K562 (cell line): ENCODE results near the gene PRSS50. TPM values are rescaled to one million over a fixed set of nuclear protein-coding genes. Genes with fewer than 3 reads are reported as not detected.
A peak's percentile ranks its signal among the peaks of the same experiment; 100 is the strongest.

ENCODE experiments used
- ATAC-seq: fragments of 200-7000 bp; cut with Tn5 transposase; 3 replicates; pipeline ENCODE4 v1.9.1; 2020; ENCODE audit warnings: moderate library complexity
- Bru-seq: library from RNA; stranded (reverse); fragments of 400-500 nt; gene quantifications from one replicate; lab custom pipeline; 2021; lab: Mats Ljungman, UMichigan
- BruChase-seq, 2 experiments: library from RNA; stranded (reverse); fragments of 400-500 nt; gene quantifications; one replicate each; lab custom pipeline; 2021; lab: Mats Ljungman, UMichigan
- BruUV-seq: library from RNA; stranded (reverse); fragments of 400-500 nt; replicated peaks from 2 replicates; lab custom pipeline; 2021; lab: Mats Ljungman, UMichigan
- CTCF ChIA-PET: fragments of 300-600 bp; formaldehyde crosslinking; extraction: SDS; loops from one replicate; lab custom pipeline; 2021; ENCODE audit warnings: low intra/inter-chr PET ratio; lab: Yijun Ruan, JAX
- POLR2A ChIA-PET: fragments of 300-600, 350-650 bp; sonication (Branson Sonifier 250); formaldehyde crosslinking; extraction: SDS; loops from one replicate; lab custom pipeline; 2021; ENCODE audit warnings: antibody characterized with exemption, inconsistent platforms; lab: Yijun Ruan, JAX
- DNase-seq, 4 experiments: peaks; one replicate each; pipeline versions ENCODE4 v3.0.0 to v3.0.0-alpha.2; 2011 to 2018; ENCODE audit warnings: low spot score in 3 of 4, mixed read lengths in 3 of 4; ENCODE audit errors: extremely low read depth in 1 of 4
- FAIRE-seq: peaks from 2 replicates; lab custom pipeline; 2011; peaks lifted over from hg19 to GRCh38; lab: Jason Lieb, UNC
- H2AFZ ChIP-seq: 2 replicates; pipeline ENCODE4 v1.6.0; 2011; ENCODE audit warnings: low read depth, low read length, control low read depth, inconsistent platforms
- H3K27ac ChIP-seq: fragments of 200-600 bp; 3 replicates; pipeline ENCODE4 v1.8.0; 2011; ENCODE audit warnings: low read depth, mild to moderate bottlenecking, control low read depth, inconsistent platforms, low read length, moderate library complexity, mixed read lengths; ENCODE audit errors: extremely low read depth
- H3K27me3 ChIP-seq, 2 experiments: fragments of 300-600 bp in 1 of 2; 2 replicates in 1 of 2; 3 replicates in 1 of 2; pipeline versions ENCODE4 v1.6.0 to v1.8.0; 2011; ENCODE audit warnings: inconsistent platforms in 2 of 2, low read length in 2 of 2, mild to moderate bottlenecking in 1 of 2, mixed read lengths in 1 of 2, moderate library complexity in 1 of 2; ENCODE audit not compliant: control insufficient read depth in 2 of 2, insufficient read depth in 2 of 2
- H3K36me3 ChIP-seq: fragments of 300-600 bp; 3 replicates; pipeline ENCODE4 v1.8.0; 2011; ENCODE audit warnings: mild to moderate bottlenecking, low read length, inconsistent platforms; ENCODE audit not compliant: control insufficient read depth, insufficient read depth
- H3K4me1 ChIP-seq, 2 experiments: fragments of 200-600 bp in 1 of 2; replicated peaks in 1 of 2; 2 replicates in 1 of 2; 3 replicates in 1 of 2; pipeline versions ENCODE4 v1.5.1 to v1.8.0; 2011; ENCODE audit warnings: inconsistent platforms in 2 of 2, low read length in 2 of 2, mild to moderate bottlenecking in 1 of 2, mixed read lengths in 1 of 2, moderate library complexity in 1 of 2; ENCODE audit not compliant: control insufficient read depth in 2 of 2, insufficient read depth in 2 of 2
- H3K4me2 ChIP-seq: 2 replicates; pipeline ENCODE4 v1.6.1; 2011; ENCODE audit warnings: low read length, control low read depth, inconsistent platforms, mixed read lengths; ENCODE audit not compliant: insufficient read depth
- H3K4me3 ChIP-seq: fragments of 200-600 bp; sonication (generic), shearing (Covaris generic); 2 replicates; pipeline ENCODE4 v1.5.1; 2016; ENCODE audit warnings: control low read depth, inconsistent platforms
- H3K79me2 ChIP-seq: fragments of 200-600 bp; 3 replicates; pipeline ENCODE4 v1.8.0; 2011; ENCODE audit warnings: low read length, inconsistent platforms; ENCODE audit not compliant: control insufficient read depth, insufficient read depth
- H3K9ac ChIP-seq, 2 experiments: 2 replicates each; pipeline versions ENCODE4 v1.6.0 to v1.6.1; 2011; ENCODE audit warnings: low read depth in 2 of 2, low read length in 2 of 2, control low read depth in 1 of 2, inconsistent platforms in 1 of 2, mild to moderate bottlenecking in 1 of 2, mixed read lengths in 1 of 2; ENCODE audit not compliant: insufficient read depth in 1 of 2
- H3K9me1 ChIP-seq: one replicate; pipeline ENCODE4 v1.6.0; 2011; ENCODE audit warnings: inconsistent platforms, mild to moderate bottlenecking, low read length, moderate library complexity; ENCODE audit not compliant: control insufficient read depth, insufficient read depth
- H3K9me3 ChIP-seq: replicated peaks from 2 replicates; pipeline ENCODE4 v1.5.1; 2011; ENCODE audit warnings: low read depth, low read length, inconsistent platforms; ENCODE audit not compliant: control insufficient read depth, insufficient read depth
- H4K20me1 ChIP-seq: replicated peaks from 2 replicates; pipeline ENCODE4 v1.6.1; 2011; ENCODE audit warnings: low read length, inconsistent platforms, mixed read lengths; ENCODE audit not compliant: control insufficient read depth, insufficient read depth
- CTCFL ChIP-seq: IDR thresholded peaks from 2 replicates; pipeline ENCODE4 v1.6.1; 2011; ENCODE audit warnings: borderline replicate concordance, low read depth, mild to moderate bottlenecking, moderate library complexity, low read length; ENCODE audit not compliant: insufficient read depth, poor library complexity, severe bottlenecking
- DPF2 ChIP-seq: fragments of 450-650 bp; IDR thresholded peaks from 2 replicates; pipeline ENCODE4 v1.6.1; 2016
- ESRRA ChIP-seq: fragments of 450-650 bp; IDR thresholded peaks from 2 replicates; pipeline ENCODE4 v1.6.1; 2014; ENCODE audit warnings: low read depth, mild to moderate bottlenecking, moderate library complexity, borderline replicate concordance
- HCFC1 ChIP-seq: IDR thresholded peaks from 2 replicates; pipeline ENCODE4 v1.6.1; 2012; ENCODE audit warnings: low read depth, low read length, improper control_type of control experiment
- LCOR ChIP-seq: sonication (generic); formaldehyde crosslinking; IDR thresholded peaks from 2 replicates; pipeline ENCODE4 v1.8.0; 2022; ENCODE audit warnings: mild to moderate bottlenecking, missing genetic modification reagents
- MAZ ChIP-seq, 2 experiments: fragments of 450-650 bp in 1 of 2; sonication (generic) in 1 of 2; formaldehyde crosslinking; IDR thresholded peaks in 1 of 2; conservative IDR thresholded peaks in 1 of 2; 2 replicates each; pipeline versions ENCODE4 v1.4.0 to v1.5.0; 2020; ENCODE audit warnings: mild to moderate bottlenecking in 1 of 2, missing genetic modification reagents in 1 of 2
- NBN ChIP-seq: fragments of 450-650 bp; IDR thresholded peaks from 2 replicates; pipeline ENCODE4 v1.6.1; 2016; ENCODE audit warnings: low read depth, mild to moderate bottlenecking
- RB1 ChIP-seq: fragments of 450-650 bp; IDR thresholded peaks from 2 replicates; pipeline ENCODE4 v1.6.1; 2017; ENCODE audit warnings: low read depth, mild to moderate bottlenecking
- SMAD4 ChIP-seq: fragments of 250-450 bp; sonication (Bioruptor Pico); conservative IDR thresholded peaks from 2 replicates; pipeline ENCODE4 v1.8.0; 2021; ENCODE audit warnings: inconsistent platforms, mild to moderate bottlenecking, moderate library complexity
- SPI1 ChIP-seq: IDR thresholded peaks from 2 replicates; pipeline ENCODE4 v1.6.1; 2011; ENCODE audit warnings: low read depth, low read length, control low read depth, borderline replicate concordance
- STAG1 ChIP-seq: sonication (generic); formaldehyde crosslinking; IDR thresholded peaks from 2 replicates; pipeline ENCODE4 v1.5.0; 2020; ENCODE audit warnings: missing genetic modification reagents, borderline replicate concordance
- VEZF1 ChIP-seq: fragments of 200-800 bp; sonication (Bioruptor generic); IDR thresholded peaks from 2 replicates; pipeline ENCODE4 v1.6.1; 2017; ENCODE audit warnings: missing genetic modification characterization, missing compliant biosample characterization
- ZNF175 ChIP-seq: fragments of 200-800 bp; sonication (Bioruptor generic); IDR thresholded peaks from 2 replicates; pipeline ENCODE4 v1.6.1; 2016; ENCODE audit warnings: low read depth, mild to moderate bottlenecking, missing genetic modification characterization, missing compliant biosample characterization
- WGBS: fragments of 100-300 bp; shearing (Covaris generic); methylation state at CpG from one replicate; pipeline ENCODE4 v1.1.6; 2016; ENCODE audit warnings: low coverage, mixed read lengths; ENCODE audit not compliant: insufficient coverage; ENCODE audit errors: missing lambda C conversion rate; 5-methylcytosine and 5-hydroxymethylcytosine counted together
- in situ Hi-C: fragments of 300-500 bp; cut with MboI; formaldehyde crosslinking; loops from 4 replicates; pipeline ENCODE4 v1.15.0; 2018; ENCODE audit warnings: inconsistent platforms, mixed read lengths
- intact Hi-C: fragments of 100-400 bp; cut with micrococcal nuclease; formaldehyde crosslinking; loops from 2 replicates; pipeline ENCODE4 v1.14.2; 2022
- long read RNA-seq, 3 experiments: library from polyadenylated mRNA in 2 of 3; library from RNA in 1 of 3; unstranded in 2 of 3; stranded (forward) in 1 of 3; transcript quantifications; one replicate each; pipeline ENCODE4 v2.0.0, GENCODE V29; 2019 to 2022
- polyA minus RNA-seq, 3 experiments: library from RNA; depleted of rRNA, polyadenylated mRNA; stranded (reverse); fragments of >200 nt; gene quantifications; 2 replicates each; pipeline ENCODE4 v1.2.3, GENCODE V29; 2011
- polyA plus RNA-seq, 8 experiments: library from polyadenylated mRNA; depleted of rRNA in 4 of 8; stranded (reverse) in 5 of 8; unstranded in 3 of 8; fragments of >200 nt; fragmentation: Nextera tagmentation in 2 of 8; fragmentation: Illumina TruSeq in 1 of 8; extraction: Ambion mirVana in 2 of 8; extraction: Trizol in 1 of 8; gene quantifications; 2 replicates each; pipeline versions ENCODE4 v1.2.1 to v1.2.3, GENCODE V29; 2011 to 2014; ENCODE audit warnings: inconsistent platforms in 1 of 8, missing spikeins in 1 of 8
- total RNA-seq, 7 experiments: library from RNA; depleted of rRNA in 6 of 7; stranded (reverse); fragments of >200 nt in 6 of 7; fragmentation: Illumina TruSeq in 2 of 7; extraction: Trizol in 2 of 7; gene quantifications; 2 replicates each; pipeline versions ENCODE4 v1.2.1 to v1.2.3, GENCODE V29; 2011 to 2021; ENCODE audit warnings: low replicate concordance in 1 of 7

The PRSS50 gene
- total RNA-seq (2011; cell fraction: chromatin; rRNA removed; ENCODE audit: low replicate concordance), result not detected in 2 replicates
- 0.17 TPM in 1 of 2 replicates, not detected in the other for total RNA-seq (2011; cell fraction: nucleolus; rRNA removed)
- total RNA-seq (2011; cell fraction: nucleoplasm; rRNA removed), result not detected in 2 replicates
- total RNA-seq (2014; rRNA removed) (not detected in 2 replicates), total RNA-seq (2014; rRNA removed; fragmentation: Illumina TruSeq; extraction: Trizol) (not detected in 2 replicates), total RNA-seq (2015; rRNA removed; fragmentation: Illumina TruSeq; extraction: Trizol) (not detected in 2 replicates), total RNA-seq (2021) (not detected in 2 replicates), polyA plus RNA-seq (2011; rRNA removed) (not detected in 2 replicates), polyA plus RNA-seq (2014; fragmentation: Illumina TruSeq; extraction: Trizol) (not detected in 2 replicates), polyA plus RNA-seq (2014; fragmentation: Nextera tagmentation; extraction: Ambion mirVana) (under 1 TPM in 1 of 2 experiments, not detected in 1; 0.01 TPM), polyA plus RNA-seq (2014; rRNA removed) (not detected in 2 replicates), polyA minus RNA-seq (2011; rRNA and poly(A)+ RNA removed) (not detected in 2 replicates), Bru-seq, nascent RNA (percentile 17 among the genes with signal in this experiment), BruChase-seq, experiment 1, labeled RNA remaining after a 2-hour chase (percentile 10 among the genes with signal in this experiment), BruChase-seq, experiment 2, labeled RNA remaining after a 6-hour chase (not detected)
- polyA plus RNA-seq (2011; cell fraction: cytosol; rRNA removed), result not detected in 2 replicates
- polyA plus RNA-seq (2011; cell fraction: nucleus; rRNA removed), result 0.07 TPM in 1 of 2 replicates, not detected in the other
- polyA plus RNA-seq (2012), result 0.03 TPM in 1 of 2 replicates, not detected in the other
- not detected in 2 replicates for polyA minus RNA-seq (2011; cell fraction: cytosol; rRNA and poly(A)+ RNA removed)
- not detected in 2 replicates for polyA minus RNA-seq (2011; cell fraction: nucleus; rRNA and poly(A)+ RNA removed)
- long read RNA-seq, experiment 1, result 0 reads
- long read RNA-seq, experiment 2, result 0 reads
- long read RNA-seq, experiment 3, result 0 reads

- H3K9ac ChIP-seq, result no peak within 1 kb of the TSS
- ATAC-seq (peak; percentile 98), DNase-seq (peak; percentile 62 to 93 (median 87)), FAIRE-seq (peak; percentile 29)
- ChIA-PET POLR2A (interaction anchor here (0.7 kb wide), 1 partner anchor 33 kb away, joined by 3 read pairs; no protein-coding TSS in a partner anchor), CTCF (interaction anchor here (0.6 kb wide), 1 partner anchor 229 kb away, joined by 3 read pairs; no protein-coding TSS in a partner anchor)
- H2AFZ ChIP-seq, result no peak within 1 kb of the TSS
- H3K9me1 ChIP-seq, result no peaks in the 10 kb centered on the region
- H3K27ac ChIP-seq, result no peak within 1 kb of the TSS
- H3K4me2 ChIP-seq, result no peak within 1 kb of the TSS
- WGBS, result 37% methylated on average over 51 of the region's 61 CpGs
- H3K4me3 ChIP-seq, result no peak within 1 kb of the TSS
- H3K9me3 ChIP-seq, result no peaks in the 10 kb centered on the region
- peaks cover 8% of the 10 kb centered on the region; the same call in 1 of the 2 replicates for H4K20me1 ChIP-seq
- H3K36me3 ChIP-seq, result no peaks in the 10 kb centered on the region
- in situ Hi-C loops, result loop anchor here (5.0 to 10.0 kb wide), 2 partner anchors 180 to 637 kb away; no protein-coding TSS in a partner anchor
- intact Hi-C loops, result no loop called here
- no TSS peak for BruUV-seq
- peaks cover 15 to 66% of the 10 kb centered on the region in 2 experiments for H3K27me3 ChIP-seq
- peaks cover 0 to 10% of the 10 kb centered on the region in 2 experiments; a peak in 1 of 5 replicates for H3K4me1 ChIP-seq
- no peaks in the 10 kb centered on the region for H3K79me2 ChIP-seq
- TF ChIP-seq STAG1 (CRISPR knock-in tag) (no peak), ZNF175 (CRISPR knock-in tag) (no peak), LCOR (CRISPR knock-in tag) (peak; percentile 23; the same call in 1 of the 2 replicates), ESRRA (peak; percentile 21; the same call in 1 of the 2 replicates), HCFC1 (peak; percentile 48), CTCFL (peak; percentile 99), MAZ (CRISPR knock-in tag; conservative IDR thresholded peaks at IDR 0.05 in 1 of 2, IDR thresholded peaks at IDR 0.05 in 1 of 2) (peak; percentile 57 to 69; a peak in 3 of 4 replicates), RB1 (peak; percentile 53; the same call in 1 of the 2 replicates), VEZF1 (CRISPR knock-in tag) (peak; percentile 49), SMAD4 (CRISPR knock-in tag) (peak; percentile 74), NBN (no peak), SPI1 (peak; percentile 29; the same call in 1 of the 2 replicates), DPF2 (no peak)
Measured at GRCh38 chr3:46717447-46718231, at the start of gene PRSS50. Gene PRSS50, minus strand, starts transcription at chr3:46717869. Its CDS starts 45 bp downstream, at chr3:46717824.
